KG1 (cell line): ENCODE data around the gene SDHAF1.
"Not testable (repeated sequence)": the region's sequence is repeated elsewhere in the genome, so short reads cannot be mapped to it uniquely, and the experiment has no call there.

ENCODE experiments used
- DNase-seq: peaks from one replicate; lab custom pipeline; 2025; lab: John Stamatoyannopoulos, UW

Gene SDHAF1

GRCh38 chr19:36019061-36019670, 24.2 kb downstream of the SDHAF1 start:
- DNase-seq: no peak

- DNase-seq: no peak
Observed at GRCh38 chr19:36023432-36023831, 28.4 kb downstream of the SDHAF1 start.

GRCh38 chr19:36025541-36025940, 30.6 kb downstream of the SDHAF1 start:
- DNase-seq: no peak

GRCh38 chr19:36026091-36026876, 31.3 kb downstream of the SDHAF1 start:
- DNase-seq: no peak

- no peak for DNase-seq
Observed at GRCh38 chr19:36027696-36028095, 32.7 kb downstream of the SDHAF1 start.

GRCh38 chr19:36028313-36029041, 33.5 kb downstream of the SDHAF1 start:
- DNase-seq: no peak

GRCh38 chr19:36030264-36031148, 35.5 kb downstream of the SDHAF1 start:
- DNase-seq: no peak

GRCh38 chr19:36031308-36031707, 36.3 kb downstream of the SDHAF1 start:
- DNase-seq: no peak

GRCh38 chr19:36032251-36033104, 37.5 kb downstream of the SDHAF1 start, which contains the start of gene CLIP3:
CLIP3 (minus strand) TSS chr19:36032873; CDS start chr19:36032357, 516 bp downstream.
- no peak for DNase-seq

GRCh38 chr19:36040495-36040894, 45.5 kb downstream of the SDHAF1 start:
- DNase-seq: no peak

GRCh38 chr19:36041092-36041491, 46.1 kb downstream of the SDHAF1 start:
- DNase-seq: not testable (repeated sequence)

GRCh38 chr19:36041831-36042230, 46.8 kb downstream of the SDHAF1 start:
- no peak for DNase-seq

- no peak for DNase-seq
Observed at GRCh38 chr19:36043952-36044351, 49.0 kb downstream of the SDHAF1 start.
